Sigmoid colon (tissue), 7 donors: ENCODE measurements around the gene TTC19. TPM values are rescaled to one million over a fixed set of nuclear protein-coding genes. Genes with fewer than 3 reads are reported as not detected.

ENCODE experiments used
- DNase-seq: peaks from one replicate; pipeline ENCODE4 v3.0.0-alpha.2; 2019
- H3K27ac ChIP-seq, 4 donors: fragments of 200-600 bp; sonication (generic); one replicate each; pipeline ENCODE4 v1.5.1; 2016 to 2019; ENCODE audit warnings: mild to moderate bottlenecking in 1 of 4
- H3K27me3 ChIP-seq, 3 donors: fragments of 200-600 bp; sonication (generic); one replicate each; pipeline ENCODE4 v1.5.1; 2019; ENCODE audit warnings: mild to moderate bottlenecking in 1 of 3
- H3K36me3 ChIP-seq, 4 donors: fragments of 200-600 bp; sonication (generic); one replicate each; pipeline ENCODE4 v1.5.1; 2016 to 2019
- H3K4me1 ChIP-seq, 4 donors: fragments of 200-600 bp; sonication (generic); one replicate each; pipeline ENCODE4 v1.5.1; 2017 to 2019
- H3K4me3 ChIP-seq, 4 donors: fragments of 200-600 bp; sonication (generic); one replicate each; pipeline ENCODE4 v1.5.1; 2017 to 2019; ENCODE audit warnings: mild to moderate bottlenecking in 2 of 4, moderate library complexity in 1 of 4
- H3K9me3 ChIP-seq, 4 donors: fragments of 200-600 bp in 3 of 4; sonication (generic) in 3 of 4; one replicate each; pipeline versions ENCODE4 v1.5.1 to v1.6.1; 2013 to 2019
- EP300 ChIP-seq, 4 donors: sonication (generic); formaldehyde crosslinking; IDR thresholded peaks; one replicate each; pipeline ENCODE4 v1.6.1; 2017; ENCODE audit warnings: antibody characterized with exemption in 4 of 4
- POLR2A ChIP-seq, 2 donors: fragments of 450-650 bp; IDR thresholded peaks; one replicate each; pipeline ENCODE4 v1.6.1; 2016; ENCODE audit warnings: antibody characterized with exemption in 2 of 2, mild to moderate bottlenecking in 2 of 2, moderate library complexity in 2 of 2
- POLR2AphosphoS5 ChIP-seq, 4 donors: sonication (generic); formaldehyde crosslinking; IDR thresholded peaks; one replicate each; pipeline ENCODE4 v1.6.1; 2017; ENCODE audit warnings: antibody characterized with exemption in 4 of 4
- WGBS, 2 donors: extraction: QIAGEN DNeasy Blood & Tissue Kit; methylation state at CpG; one replicate each; pipeline ENCODE4 v1.1.7; 2013; 5-methylcytosine and 5-hydroxymethylcytosine counted together
- intact Hi-C: fragments of 100-400 bp; cut with DNase I; formaldehyde crosslinking; loops from one replicate; pipeline ENCODE4 v1.15.1; 2023
- polyA plus RNA-seq, 3 donors: library from polyadenylated mRNA; stranded (reverse); fragments of 200-250 nt; gene quantifications; one replicate each; pipeline ENCODE4 v1.2.3, GENCODE V29; 2013
- total RNA-seq, 4 donors: library from RNA; depleted of rRNA; stranded (reverse); fragments of >200 nt; gene quantifications; one replicate each; pipeline ENCODE4 v1.1.0, GENCODE V29; 2016
- TF ChIP-seq, protein P1 (sequence below), 4 experiments: fragments of 450-650 bp in 3 of 4; fragments of 200-600 bp in 1 of 4; IDR thresholded peaks; one replicate each; pipeline ENCODE4 v1.5.1; 2016 to 2019; ENCODE audit warnings: antibody characterized with exemption in 4 of 4, mild to moderate bottlenecking in 3 of 4, moderate library complexity in 2 of 4
- donor health status: healthy with polysubstance abuse.
- donor health status: Bipolar disorder and iron deficiency.
- donor health status: healthy.

TTC19 gene
- total and polyA plus RNA-seq, 7 donors = 24.6 to 59.1 (median 41.0) TPM

DNA sequence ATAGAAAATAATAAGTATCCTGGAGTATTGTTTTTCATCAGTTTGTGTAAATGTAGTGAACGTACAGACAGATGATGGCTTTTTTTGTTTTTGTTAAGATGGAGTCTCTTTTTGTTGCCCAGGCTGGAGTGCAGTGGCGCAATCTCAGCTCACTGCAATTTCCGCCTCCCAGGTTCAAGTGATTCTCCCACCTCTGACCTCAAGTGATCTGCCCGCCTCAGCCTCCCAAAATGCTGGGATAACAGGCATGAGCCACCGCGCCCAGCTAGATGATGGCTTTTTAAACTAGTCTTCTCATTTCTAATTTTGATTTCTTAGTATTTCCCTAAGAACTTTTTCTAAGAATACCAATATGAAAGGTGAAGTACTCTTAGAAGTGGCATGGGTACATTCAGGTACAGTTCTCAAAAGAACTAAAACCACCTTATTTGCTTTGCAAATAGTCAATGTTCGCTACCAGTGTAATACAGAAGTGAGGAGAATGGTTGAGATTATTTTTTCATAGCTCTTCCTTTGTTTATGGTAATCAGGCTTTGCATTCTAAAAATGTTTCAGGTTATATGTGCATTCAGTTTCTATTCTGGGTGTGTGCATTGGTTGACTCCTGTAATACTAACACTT lies 34.2 kb downstream of the TTC19 start:
- peaks cover 0 to 98% (median 60%) of the 10 kb centered on the region in 4 donors for H3K36me3 ChIP-seq

DNA sequence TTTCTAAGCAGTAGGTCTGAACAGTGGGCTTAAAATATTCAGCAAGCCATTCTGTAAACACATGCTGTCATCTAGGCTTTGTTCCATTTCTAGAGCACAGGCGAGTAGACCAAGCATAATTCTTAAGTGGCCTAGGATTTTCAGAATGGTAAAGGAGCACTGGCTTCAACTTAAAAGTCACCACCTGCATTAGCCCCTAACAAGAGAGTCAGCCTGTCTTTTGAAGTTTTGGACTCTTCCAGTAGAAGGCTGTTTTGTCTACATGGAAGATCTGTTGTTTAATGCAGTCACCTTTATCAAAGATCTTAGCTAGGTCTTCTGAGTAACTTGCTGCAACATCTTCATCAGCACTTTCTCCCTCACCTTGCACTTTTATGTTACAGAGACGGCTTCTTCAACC lies 36.6 kb downstream of the TTC19 start:
- WGBS, 2 donors = 93 to 96% methylated on average over 2 of the region's 2 CpGs
- no peak for DNase-seq

More for the DNA sequence above, 34.2 kb downstream of the TTC19 start:
- intact Hi-C loops = no loop called here
- H3K9me3 ChIP-seq = peaks cover 0 to 2% (median 0%) of the 10 kb centered on the region in 4 donors
- no peaks in the 10 kb centered on the region for H3K27me3 ChIP-seq
- 92 to 96% methylated on average over 7 of the region's 7 CpGs for WGBS, 2 donors
- DNase-seq = no peak
- TF ChIP-seq POLR2A (IDR thresholded peaks at IDR 0.05) = no peak
- TF ChIP-seq, protein P1, sequence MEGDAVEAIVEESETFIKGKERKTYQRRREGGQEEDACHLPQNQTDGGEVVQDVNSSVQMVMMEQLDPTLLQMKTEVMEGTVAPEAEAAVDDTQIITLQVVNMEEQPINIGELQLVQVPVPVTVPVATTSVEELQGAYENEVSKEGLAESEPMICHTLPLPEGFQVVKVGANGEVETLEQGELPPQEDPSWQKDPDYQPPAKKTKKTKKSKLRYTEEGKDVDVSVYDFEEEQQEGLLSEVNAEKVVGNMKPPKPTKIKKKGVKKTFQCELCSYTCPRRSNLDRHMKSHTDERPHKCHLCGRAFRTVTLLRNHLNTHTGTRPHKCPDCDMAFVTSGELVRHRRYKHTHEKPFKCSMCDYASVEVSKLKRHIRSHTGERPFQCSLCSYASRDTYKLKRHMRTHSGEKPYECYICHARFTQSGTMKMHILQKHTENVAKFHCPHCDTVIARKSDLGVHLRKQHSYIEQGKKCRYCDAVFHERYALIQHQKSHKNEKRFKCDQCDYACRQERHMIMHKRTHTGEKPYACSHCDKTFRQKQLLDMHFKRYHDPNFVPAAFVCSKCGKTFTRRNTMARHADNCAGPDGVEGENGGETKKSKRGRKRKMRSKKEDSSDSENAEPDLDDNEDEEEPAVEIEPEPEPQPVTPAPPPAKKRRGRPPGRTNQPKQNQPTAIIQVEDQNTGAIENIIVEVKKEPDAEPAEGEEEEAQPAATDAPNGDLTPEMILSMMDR (IDR thresholded peaks at IDR 0.05) = no peak
- no peak for TF ChIP-seq EP300 (IDR thresholded peaks at IDR 0.05)
- H3K4me3 ChIP-seq = no peak overlapping the region
- H3K27ac ChIP-seq = no peak overlapping the region
- peaks cover 0 to 7% (median 0%) of the 10 kb centered on the region in 4 donors for H3K4me1 ChIP-seq

DNA sequence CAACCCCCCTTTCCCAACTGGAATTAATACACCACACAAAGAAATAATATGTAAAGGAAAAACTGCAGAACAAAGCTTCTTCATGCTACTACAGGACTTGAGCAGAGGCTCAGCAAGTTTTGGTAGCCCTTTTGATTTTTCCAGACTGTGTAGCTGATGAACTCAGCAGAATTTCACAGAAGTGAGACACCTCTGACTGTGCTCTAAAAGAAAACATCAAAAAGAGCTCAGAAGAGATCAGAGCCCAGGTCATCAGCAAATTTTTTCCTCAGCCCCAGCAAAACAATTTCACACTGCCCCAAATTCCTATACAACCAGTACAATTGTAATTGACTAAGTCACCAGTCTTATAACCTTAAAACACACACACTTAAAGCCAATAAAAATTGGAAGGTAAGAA lies 38.0 kb downstream of the TTC19 start:
- no peak for DNase-seq
- Histone ChIP-seq H3K4me3 (no peak overlapping the region), H3K27ac (no peak overlapping the region), H3K27me3 (no peaks in the 10 kb centered on the region), H3K36me3 (peaks cover 0 to 95% (median 52%) of the 10 kb centered on the region in 4 donors), H3K4me1 (no peaks in the 10 kb centered on the region), H3K9me3 (peaks cover 0 to 2% (median 0%) of the 10 kb centered on the region in 4 donors)
- TF ChIP-seq POLR2A (IDR thresholded peaks at IDR 0.05) (no peak), EP300 (IDR thresholded peaks at IDR 0.05) (no peak), POLR2AphosphoS5 (IDR thresholded peaks at IDR 0.05) (no peak)
- TF ChIP-seq, protein P1 (IDR thresholded peaks at IDR 0.05) = no peak
- intact Hi-C loops = no loop called here

More for the DNA sequence above, 36.6 kb downstream of the TTC19 start:
- Histone ChIP-seq H3K36me3 (peaks cover 0 to 97% (median 59%) of the 10 kb centered on the region in 4 donors), H3K9me3 (peaks cover 0 to 2% (median 0%) of the 10 kb centered on the region in 4 donors), H3K27me3 (no peaks in the 10 kb centered on the region), H3K27ac (no peak overlapping the region), H3K4me3 (no peak overlapping the region), H3K4me1 (no peaks in the 10 kb centered on the region)
- intact Hi-C loops = no loop called here
- TF ChIP-seq POLR2AphosphoS5 (IDR thresholded peaks at IDR 0.05) (no peak), EP300 (IDR thresholded peaks at IDR 0.05) (no peak), POLR2A (IDR thresholded peaks at IDR 0.05) (no peak)
- TF ChIP-seq, protein P1 (IDR thresholded peaks at IDR 0.05) = no peak

DNA sequence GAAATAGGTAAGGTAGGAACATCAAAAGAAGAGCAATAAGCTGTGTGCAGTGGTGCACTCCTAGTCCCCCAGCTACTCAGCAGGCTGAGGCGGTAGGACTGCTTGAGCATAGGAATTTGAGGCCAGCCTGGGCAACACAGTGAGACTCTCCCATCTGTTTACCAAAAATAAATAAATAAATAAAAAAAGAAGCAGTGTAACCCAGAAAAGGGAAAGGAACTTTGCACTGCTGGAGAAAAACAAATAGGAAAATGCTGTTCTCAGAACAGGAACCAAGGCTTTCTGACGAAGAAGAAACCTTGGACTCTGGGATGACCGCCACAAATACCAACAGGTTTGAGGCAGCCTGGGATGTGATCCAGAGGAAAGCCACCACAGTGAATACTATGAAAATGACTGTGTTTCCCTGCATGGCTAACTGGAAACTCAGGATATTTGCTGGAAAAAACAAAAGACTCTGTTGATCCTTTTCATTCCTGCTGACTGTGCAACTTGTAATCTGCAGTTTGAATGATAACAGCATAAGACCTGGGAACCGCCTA lies 41.2 kb downstream of the TTC19 start:
- Histone ChIP-seq H3K27me3 (no peaks in the 10 kb centered on the region), H3K4me3 (no peak overlapping the region), H3K36me3 (peaks cover 1 to 97% (median 42%) of the 10 kb centered on the region in 4 donors), H3K9me3 (no peaks in the 10 kb centered on the region), H3K27ac (no peak overlapping the region), H3K4me1 (no peaks in the 10 kb centered on the region)
- no peak for TF ChIP-seq POLR2A (IDR thresholded peaks at IDR 0.05)
- TF ChIP-seq EP300 (IDR thresholded peaks at IDR 0.05) = no peak
- TF ChIP-seq POLR2AphosphoS5 (IDR thresholded peaks at IDR 0.05) = no peak
- TF ChIP-seq, protein P1 (IDR thresholded peaks at IDR 0.05) = no peak
- 68 to 87% methylated on average over 4 of the region's 4 CpGs for WGBS, 2 donors
- intact Hi-C loops = no loop called here
- DNase-seq = no peak
